A673 (cell line): ENCODE results near the gene RTN4RL2.

Source experiments
- CTCF ChIP-seq: fragments of 300-800, 200-600 bp; sonication (generic); conservative IDR thresholded peaks from 2 replicates; pipeline ENCODE4 v1.5.1; 2017; ENCODE audit warnings: low read depth, mild to moderate bottlenecking, antibody characterized with exemption, low read length, moderate library complexity, mixed read lengths
- EZH2 ChIP-seq: fragments of 200-600 bp; sonication (generic); IDR thresholded peaks from 2 replicates; pipeline ENCODE4 v1.6.1; 2017; ENCODE audit warnings: borderline replicate concordance, low read depth, mild to moderate bottlenecking, mixed read lengths, antibody characterized with exemption, low read length; ENCODE audit not compliant: poor library complexity, severe bottlenecking

GRCh38 chr11:57417056-57417455 is 43.3 kb upstream of the RTN4RL2 start:
- TF ChIP-seq CTCF (no peak), EZH2 (no peak)
